ENCODE measurements around the gene CEMIP.
"Not testable (repeated sequence)": the region's sequence is repeated elsewhere in the genome, so short reads cannot be mapped to it uniquely, and the experiment has no call there.

- TF ChIP-seq CTCF (IDR thresholded peaks at IDR 0.05); NFIC (IDR thresholded peaks at IDR 0.05; ENCODE audit: borderline replicate concordance); FOXM1 (IDR thresholded peaks at IDR 0.05; ENCODE audit: low read depth); SIN3A (IDR thresholded peaks at IDR 0.05; ENCODE audit: borderline replicate concordance, low read depth, low read length); USF2 (IDR thresholded peaks at IDR 0.05; ENCODE audit: borderline replicate concordance, low read depth, low read length); RAD21 (IDR thresholded peaks at IDR 0.05; ENCODE audit: low read length); REST (IDR thresholded peaks at IDR 0.05; ENCODE audit: low read depth, low read length); EZH2phosphoT487 (IDR thresholded peaks at IDR 0.05; ENCODE audit: borderline replicate concordance, low read depth); SMC3 (IDR thresholded peaks at IDR 0.05; ENCODE audit: low read depth, low read length); EP300 (IDR thresholded peaks at IDR 0.05; ENCODE audit: borderline replicate concordance in 1 of 2, low read depth in 1 of 2, low read length in 1 of 2): not testable (repeated sequence)
These were observed 15.9 kb upstream of the CEMIP start for GRCh38 chr15:80763235-80763634.
